Measurements from ENCODE around the gene CNKSR1.

CNKSR1 gene

GRCh38 chr1:26203642-26204318 is 26.5 kb downstream of the CNKSR1 start:
- H3K4me3 ChIP-seq (ENCODE audit: low read depth, low read length) = no peak overlapping the region
- no peak overlapping the region for H2AFZ ChIP-seq
- no peak overlapping the region for H3K27ac ChIP-seq
- peaks cover 3% of the 10 kb centered on the region for H3K4me1 ChIP-seq
- TF ChIP-seq CTCF (IDR thresholded peaks at IDR 0.05) = no peak
- no peak overlapping the region for H3K4me2 ChIP-seq (ENCODE audit: low read length)
- H3K36me3 ChIP-seq (ENCODE audit: control insufficient read depth, insufficient read depth, low read length) = no peaks in the 10 kb centered on the region
- H3K9ac ChIP-seq = no peak overlapping the region
- no peaks in the 10 kb centered on the region for H3K79me2 ChIP-seq
- H3K27me3 ChIP-seq (ENCODE audit: control insufficient read depth, insufficient read depth, low read length) = no peaks in the 10 kb centered on the region
- H3K9me3 ChIP-seq (ENCODE audit: control insufficient read depth, low read length) = no peaks in the 10 kb centered on the region

- Histone ChIP-seq H3K36me3 (ENCODE audit: control insufficient read depth, insufficient read depth, low read length) (no peaks in the 10 kb centered on the region), H3K4me3 (ENCODE audit: low read depth, low read length) (no peak overlapping the region), H3K27ac (no peak overlapping the region), H3K9me3 (ENCODE audit: control insufficient read depth, low read length) (no peaks in the 10 kb centered on the region), H3K4me2 (ENCODE audit: low read length) (no peak overlapping the region), H3K79me2 (no peaks in the 10 kb centered on the region), H3K27me3 (ENCODE audit: control insufficient read depth, insufficient read depth, low read length) (no peaks in the 10 kb centered on the region), H3K4me1 (no peaks in the 10 kb centered on the region), H2AFZ (no peak overlapping the region), H3K9ac (no peak overlapping the region)
- TF ChIP-seq CTCF (IDR thresholded peaks at IDR 0.05) = no peak
Measured at GRCh38 chr1:26210147-26210870, 33.0 kb downstream of the CNKSR1 start.

GRCh38 chr1:26212726-26213125 is 35.4 kb downstream of the CNKSR1 start:
- Histone ChIP-seq H2AFZ (no peak overlapping the region), H3K9me3 (ENCODE audit: control insufficient read depth, low read length) (no peaks in the 10 kb centered on the region), H3K9ac (no peak overlapping the region), H3K4me1 (no peaks in the 10 kb centered on the region), H3K79me2 (no peaks in the 10 kb centered on the region), H3K4me2 (ENCODE audit: low read length) (no peak overlapping the region), H3K27ac (no peak overlapping the region), H3K36me3 (ENCODE audit: control insufficient read depth, insufficient read depth, low read length) (no peaks in the 10 kb centered on the region), H3K27me3 (ENCODE audit: control insufficient read depth, insufficient read depth, low read length) (no peaks in the 10 kb centered on the region), H3K4me3 (ENCODE audit: low read depth, low read length) (no peak overlapping the region)
- TF ChIP-seq CTCF (IDR thresholded peaks at IDR 0.05) = no peak

- H3K36me3 ChIP-seq (ENCODE audit: control insufficient read depth, insufficient read depth, low read length) = no peaks in the 10 kb centered on the region
- H2AFZ ChIP-seq = no peak overlapping the region
Measured at GRCh38 chr1:26213335-26213905, 36.1 kb downstream of the CNKSR1 start.

More at GRCh38 chr1:26213335-26213905, 36.1 kb downstream of the CNKSR1 start:
- Histone ChIP-seq H3K4me1 (no peaks in the 10 kb centered on the region), H3K9me3 (ENCODE audit: control insufficient read depth, low read length) (no peaks in the 10 kb centered on the region), H3K4me2 (ENCODE audit: low read length) (no peak overlapping the region), H3K9ac (no peak overlapping the region), H3K27me3 (ENCODE audit: control insufficient read depth, insufficient read depth, low read length) (no peaks in the 10 kb centered on the region), H3K27ac (no peak overlapping the region), H3K79me2 (no peaks in the 10 kb centered on the region), H3K4me3 (ENCODE audit: low read depth, low read length) (no peak overlapping the region)
- TF ChIP-seq CTCF (IDR thresholded peaks at IDR 0.05) = no peak

Measured in parathyroid adenoma (tissue), 2 donors.